GM21717 (cell line): Measurements from ENCODE around the gene PRKRA.
A peak's percentile ranks its signal among the peaks of the same experiment; 100 is the strongest.
"Not testable (repeated sequence)": the region's sequence is repeated elsewhere in the genome, so short reads cannot be mapped to it uniquely, and the experiment has no call there.

Experiments used
- ATAC-seq: cut with Tn5 transposase; IDR thresholded peaks from one replicate; pipeline ENCODE4 v1.9.1; 2021; ENCODE audit warnings: mild to moderate bottlenecking, moderate library complexity; ENCODE audit not compliant: unreplicated experiment

PRKRA gene

GRCh38 chr2:178469219-178469849 is 18.4 kb upstream of the PRKRA start:
- no peak for ATAC-seq

DNA sequence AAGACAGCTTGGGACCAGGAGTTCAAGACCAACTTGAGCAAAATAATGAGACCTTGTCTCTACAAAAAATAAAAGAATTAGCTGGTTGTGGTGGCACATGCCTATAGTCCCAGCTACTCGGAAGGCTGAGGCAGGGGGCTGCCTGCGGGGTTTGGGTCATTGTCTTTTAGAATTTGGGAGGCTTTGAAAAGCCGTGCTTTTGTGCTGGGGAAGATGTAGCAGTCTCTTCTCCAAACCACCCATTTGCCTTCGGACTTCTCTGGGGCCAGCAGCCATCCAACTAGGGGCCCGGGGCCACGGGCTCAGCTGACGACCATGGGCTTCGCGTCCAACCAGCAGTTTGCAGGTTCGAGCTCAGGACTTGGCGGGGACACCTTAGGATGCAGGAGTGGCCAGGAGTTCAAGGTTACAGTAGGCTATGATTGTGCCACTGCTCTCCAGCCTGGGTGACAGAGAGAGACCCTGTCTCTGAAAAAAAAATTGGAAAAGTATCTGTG is 6.5 kb upstream of the PRKRA start:
- ATAC-seq = no peak

DNA sequence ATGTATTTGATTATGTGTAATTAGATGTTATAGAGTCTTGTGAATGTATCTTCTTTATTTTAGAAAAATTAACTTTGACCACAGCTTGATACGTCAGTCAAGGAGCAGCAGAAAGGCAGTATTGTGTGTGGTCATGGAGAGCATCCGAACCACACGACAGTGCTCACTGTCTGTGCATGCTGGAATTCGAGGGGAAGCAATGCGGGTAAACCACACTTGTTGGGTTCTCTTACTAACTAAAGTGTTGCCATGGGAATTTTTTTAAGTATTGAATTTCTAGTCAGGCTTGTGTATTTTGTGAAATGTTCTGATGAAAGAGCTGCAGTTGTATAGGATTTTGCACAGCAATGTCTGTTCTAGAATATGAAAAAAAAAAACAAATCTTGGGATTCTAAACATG is 5.0 kb upstream of the PRKRA start:
- no peak for ATAC-seq

GRCh38 chr2:178452870-178453269 is 1.9 kb upstream of the PRKRA start:
- ATAC-seq = no peak

DNA sequence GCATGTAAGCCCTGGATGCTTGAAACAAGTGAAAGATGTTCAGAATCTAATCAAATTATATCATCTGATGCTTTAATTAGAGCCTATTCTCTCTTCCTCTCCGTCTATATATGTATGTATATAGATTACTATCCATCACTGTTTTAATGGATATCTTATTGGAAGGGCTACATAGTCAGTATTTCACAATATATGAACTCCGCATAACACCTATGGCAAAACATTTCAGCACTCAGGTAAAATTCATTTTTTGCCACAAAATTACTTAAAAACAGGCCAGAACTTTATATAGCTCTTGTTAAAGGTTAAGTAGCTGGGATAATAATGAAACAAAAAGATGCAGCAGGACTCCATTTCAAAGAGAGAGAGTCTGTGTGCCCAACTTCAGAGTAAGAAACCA is 1.4 kb upstream of the PRKRA start:
- no peak for ATAC-seq

- peak; percentile 55 for ATAC-seq
Measured at GRCh38 chr2:178450524-178450773, 526 bp downstream of the PRKRA start.

DNA sequence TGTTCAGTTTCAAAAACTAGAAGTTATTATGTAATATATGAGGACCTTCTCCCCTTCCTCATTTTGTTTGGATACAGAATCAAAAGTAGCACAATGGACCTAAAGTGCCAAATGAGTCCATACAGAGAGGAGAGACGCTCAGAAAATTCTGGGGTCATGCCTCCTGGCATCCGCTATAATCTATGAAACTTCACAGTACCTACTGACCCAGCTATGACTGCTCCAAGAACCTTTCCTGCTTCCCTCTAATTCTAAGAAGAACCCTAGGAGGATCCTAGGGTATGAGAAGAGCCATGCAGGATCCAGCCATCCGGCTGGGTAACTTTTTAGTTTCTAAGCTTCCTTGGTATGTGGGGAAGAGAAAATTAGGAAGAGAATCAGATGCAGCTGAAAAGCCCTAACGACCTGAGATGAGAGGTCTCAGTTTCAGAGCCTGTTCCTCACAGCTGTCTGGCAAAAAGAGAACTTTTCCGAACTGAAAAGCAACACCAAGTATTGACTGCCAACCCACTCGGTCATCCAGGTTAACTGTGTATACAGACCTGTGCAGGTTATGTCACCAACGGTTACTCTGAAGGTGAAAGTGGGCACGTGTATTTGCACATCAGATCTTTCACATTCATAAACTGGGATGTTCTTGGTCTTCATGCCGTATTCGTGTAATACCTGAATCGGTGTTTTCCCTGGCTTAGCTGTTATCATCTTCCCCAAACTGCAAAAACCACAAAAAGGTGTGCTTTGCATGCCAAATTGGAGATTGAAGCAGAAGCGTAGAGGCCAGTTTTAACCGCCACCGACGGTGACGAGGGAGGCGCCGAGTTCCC is 1.1 kb downstream of the PRKRA start:
- peak; percentile 16 for ATAC-seq

DNA sequence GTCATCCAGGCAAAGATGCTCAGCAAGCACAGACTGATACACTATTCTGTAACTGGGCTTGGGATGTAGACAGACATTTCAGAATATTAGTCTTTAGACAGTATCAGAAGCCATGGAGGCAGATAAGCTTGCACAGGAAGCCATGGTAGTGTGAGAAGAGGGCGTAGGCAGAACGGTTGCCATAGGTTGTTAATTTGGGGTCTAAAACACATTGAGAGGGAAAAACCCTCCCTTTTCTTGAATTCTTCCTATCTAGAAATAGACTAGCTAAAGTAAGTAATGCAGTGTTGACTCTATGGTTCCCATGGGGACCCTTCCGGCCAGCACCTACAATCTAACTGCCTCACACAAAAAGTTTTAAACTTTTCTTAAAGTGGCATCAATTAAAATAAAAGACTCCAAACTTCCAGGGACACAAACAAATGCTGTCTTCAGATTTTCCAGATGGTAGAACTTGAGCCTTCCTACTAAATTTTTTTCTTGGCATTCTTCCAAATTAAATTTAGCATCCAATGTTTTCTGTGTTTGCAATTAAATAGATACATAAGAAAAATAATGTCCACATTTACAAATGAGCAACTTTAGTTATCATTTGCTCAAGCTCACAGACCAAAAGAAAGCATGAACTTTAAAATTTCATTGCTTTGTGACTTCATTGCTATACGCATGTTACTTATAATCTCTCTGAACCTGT is 1.9 kb downstream of the PRKRA start:
- ATAC-seq = no peak

DNA sequence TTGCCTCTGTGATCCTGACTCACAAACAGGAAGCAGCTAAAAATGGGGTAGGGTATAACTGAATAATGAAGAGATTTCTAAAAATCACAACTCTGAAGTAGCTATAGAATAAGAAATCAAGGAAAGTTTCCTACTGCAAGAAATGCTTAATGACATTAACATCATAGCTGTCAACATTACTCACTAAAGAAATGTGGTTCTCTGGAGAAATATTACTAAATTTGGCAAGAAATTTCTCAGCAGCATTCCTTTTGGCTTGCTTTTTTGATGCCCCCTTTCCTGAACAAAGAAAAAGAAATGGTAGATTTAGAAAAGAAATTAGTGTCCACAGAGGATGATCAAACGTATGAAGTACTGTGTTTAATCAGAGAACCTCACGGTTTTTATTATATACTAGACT is 9.5 kb downstream of the PRKRA start:
- ATAC-seq = no peak

GRCh38 chr2:178436662-178437061 is 14.3 kb downstream of the PRKRA start:
- ATAC-seq = no peak

DNA sequence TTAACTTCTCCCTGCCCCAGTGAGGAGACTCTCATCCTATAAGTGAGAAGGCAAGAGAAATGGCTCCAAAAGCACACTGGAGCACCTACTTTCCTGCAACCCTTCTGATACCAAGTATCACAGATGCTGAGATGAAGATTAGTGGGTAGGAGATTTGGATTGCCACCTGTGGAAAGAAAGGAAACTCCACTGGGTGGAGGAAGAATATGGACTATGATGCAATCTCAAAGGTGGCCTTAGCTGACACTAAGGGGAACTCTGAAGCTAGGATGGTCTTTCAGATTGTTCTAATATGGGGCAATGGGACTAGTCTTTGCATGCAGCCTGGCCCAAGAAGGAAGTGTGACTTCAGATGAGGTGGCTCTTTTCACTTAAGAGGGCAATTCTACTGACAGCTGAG is 21.6 kb downstream of the PRKRA start:
- no peak for ATAC-seq

DNA sequence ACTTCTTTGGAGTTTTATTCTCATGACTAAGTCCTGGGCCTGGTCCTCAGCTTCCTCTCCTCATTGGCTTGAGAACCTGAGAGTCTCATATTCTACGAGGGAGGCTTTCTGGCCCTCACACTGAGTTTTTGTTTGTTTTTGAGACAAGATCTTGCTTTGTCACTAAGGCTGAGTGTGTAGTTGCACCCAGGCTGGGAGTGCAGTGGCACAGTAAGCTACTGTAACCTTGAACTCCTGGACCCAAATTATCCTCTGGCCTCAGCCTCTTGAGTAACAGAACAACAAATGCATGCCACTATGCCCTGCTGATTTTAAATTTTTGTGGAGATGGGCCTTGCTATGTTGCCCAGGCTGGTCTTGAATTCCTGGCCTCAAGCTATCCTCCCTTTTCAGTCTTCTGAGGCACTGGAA is 22.6 kb downstream of the PRKRA start:
- no peak for ATAC-seq

GRCh38 chr2:178427458-178427857 is 23.5 kb downstream of the PRKRA start:
- no peak for ATAC-seq

GRCh38 chr2:178426388-178426787 is 24.6 kb downstream of the PRKRA start:
- no peak for ATAC-seq

DNA sequence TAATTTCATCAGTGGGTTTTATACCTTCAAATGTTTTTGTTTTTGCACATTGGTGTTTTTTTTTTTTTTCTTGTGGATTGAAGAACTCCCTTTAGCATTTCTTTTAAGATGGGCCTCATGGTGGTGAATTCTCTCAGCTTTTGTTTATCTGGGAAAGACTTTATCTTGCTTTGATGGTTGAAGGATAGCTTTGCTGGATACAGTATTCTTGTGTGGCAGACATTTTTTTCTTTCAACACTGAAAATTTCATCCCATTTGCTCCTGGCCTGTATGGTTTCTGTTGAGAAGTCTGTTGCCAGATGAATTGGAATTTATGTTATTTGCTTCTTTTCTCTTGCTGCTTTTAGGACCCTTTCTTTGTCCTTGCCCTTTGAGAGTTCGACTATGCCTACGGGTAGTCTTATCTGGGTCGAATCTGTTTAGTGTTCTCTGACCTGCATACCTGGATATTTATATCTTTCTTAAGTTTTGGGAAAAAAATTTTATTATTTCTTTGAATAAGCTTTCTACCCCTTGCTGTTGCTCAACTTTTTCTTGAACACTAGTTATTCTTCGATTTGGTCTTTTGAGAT is 25.6 kb downstream of the PRKRA start:
- ATAC-seq = no peak

DNA sequence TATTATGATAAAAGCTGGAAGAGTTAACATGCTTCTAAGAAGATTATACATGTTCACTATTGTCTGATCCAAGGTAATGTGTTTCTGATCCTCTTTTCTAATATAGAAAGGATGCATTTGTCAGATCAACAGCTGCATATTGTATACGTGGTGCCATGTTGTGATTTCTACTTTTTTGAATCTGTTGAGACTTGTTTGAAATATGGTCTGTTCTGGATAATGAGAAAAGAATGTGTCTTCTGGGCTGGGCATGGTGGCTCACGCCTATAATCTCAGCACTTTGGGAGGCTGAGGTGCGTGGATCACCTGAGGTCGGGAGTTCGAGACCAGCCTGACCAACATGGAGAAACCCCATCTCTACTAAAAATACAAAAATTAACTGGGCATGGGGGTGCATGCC is 27.2 kb downstream of the PRKRA start:
- not testable (repeated sequence) for ATAC-seq

GRCh38 chr2:178422097-178422496 is 28.9 kb downstream of the PRKRA start:
- no peak for ATAC-seq

GRCh38 chr2:178420463-178420999 is 30.4 kb downstream of the PRKRA start:
- ATAC-seq = no peak

GRCh38 chr2:178419123-178419522 is 31.9 kb downstream of the PRKRA start:
- no peak for ATAC-seq

DNA sequence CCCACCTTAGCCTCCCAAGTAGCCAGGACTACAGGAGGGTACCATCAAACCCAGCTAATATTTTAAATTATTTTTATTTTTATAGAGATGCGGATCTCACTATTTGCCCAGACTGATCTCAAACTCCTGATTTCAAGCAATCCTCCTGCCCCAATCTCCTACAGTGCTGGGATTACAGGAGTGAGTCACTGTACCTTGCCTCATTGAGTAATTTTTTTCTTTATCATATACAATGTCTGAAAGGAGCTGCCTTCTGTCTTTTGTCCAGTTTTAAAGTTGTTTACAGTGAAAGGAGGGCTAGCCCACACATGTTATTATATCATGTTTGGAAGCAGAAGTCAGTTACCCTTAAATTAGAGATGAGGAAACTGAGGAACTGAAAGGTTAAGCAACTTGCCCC is 32.5 kb downstream of the PRKRA start:
- no peak for ATAC-seq

DNA sequence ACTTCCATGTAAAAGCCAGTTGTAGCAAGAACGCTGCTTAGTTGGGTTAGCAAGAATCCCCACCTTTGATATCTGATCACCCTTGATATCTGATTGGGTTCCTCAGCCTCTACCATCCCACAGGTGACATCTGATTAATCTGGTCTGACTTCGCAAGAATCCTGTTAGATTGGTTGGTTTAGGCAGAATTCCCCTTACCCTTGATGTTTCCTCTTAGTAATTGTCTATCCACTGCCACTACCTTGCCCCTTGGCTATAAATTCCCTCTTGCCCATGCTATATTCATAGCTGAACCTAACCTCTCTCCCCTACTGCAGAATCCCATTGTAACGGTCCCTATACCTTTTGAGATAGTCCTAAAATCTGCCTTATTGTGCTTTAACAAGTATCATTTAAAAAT is 33.1 kb downstream of the PRKRA start:
- no peak for ATAC-seq
